Colonic mucosa (tissue), 4 donors: ENCODE measurements around the gene NDUFB2. TPM values are rescaled to one million over a fixed set of nuclear protein-coding genes. Genes with fewer than 3 reads are reported as not detected.
"Not testable (repeated sequence)": the region's sequence is repeated elsewhere in the genome, so short reads cannot be mapped to it uniquely, and the experiment has no call there.

ENCODE experiments used
- DNase-seq: peaks from one replicate; pipeline ENCODE4 v3.0.0-alpha.2; 2020
- H3K27ac ChIP-seq: fragments of 200-600 bp; one replicate; pipeline ENCODE4 v1.8.0; 2021
- H3K27me3 ChIP-seq: fragments of 200-600 bp; one replicate; pipeline ENCODE4 v1.8.0; 2021
- H3K36me3 ChIP-seq: fragments of 200-600 bp; one replicate; pipeline ENCODE4 v1.8.0; 2021
- H3K4me1 ChIP-seq: fragments of 200-600 bp; one replicate; pipeline ENCODE4 v1.8.0; 2021; ENCODE audit warnings: mild to moderate bottlenecking
- H3K4me3 ChIP-seq: fragments of 200-600 bp; one replicate; pipeline ENCODE4 v1.8.0; 2021
- H3K9ac ChIP-seq, 2 donors: one replicate each; pipeline ENCODE4 v1.7.0; 2013; ENCODE audit warnings: control low read depth in 2 of 2, low read depth in 2 of 2, low read length in 2 of 2
- H3K9me3 ChIP-seq: fragments of 200-600 bp; one replicate; pipeline ENCODE4 v1.8.0; 2021
- CTCF ChIP-seq: fragments of 200-600 bp; IDR thresholded peaks from one replicate; pipeline ENCODE4 v1.8.0; 2022; ENCODE audit warnings: antibody characterized with exemption, mild to moderate bottlenecking
- intact Hi-C: fragments of 100-400 bp; cut with DNase I; formaldehyde crosslinking; loops from one replicate; pipeline ENCODE4 v1.14.1; 2022
- total RNA-seq, 2 donors: library from RNA; stranded (reverse); fragmentation: NEBNext Ultra II Directional in 1 of 2; extraction: Animal tissue kit (Norgen Biotek cat#: 25700) in 1 of 2; gene quantifications; one replicate each; pipeline ENCODE4 v1.2.1, GENCODE V29; 2021
- donor health status: healthy.
- donor health status: DM: no; HTN: no; CAD: no.
- donor health status: DM: no; HTN: no; CAD: no.

Gene NDUFB2
- total RNA-seq, 2 donors from 2014 or later = 281 to 309 TPM

DNA sequence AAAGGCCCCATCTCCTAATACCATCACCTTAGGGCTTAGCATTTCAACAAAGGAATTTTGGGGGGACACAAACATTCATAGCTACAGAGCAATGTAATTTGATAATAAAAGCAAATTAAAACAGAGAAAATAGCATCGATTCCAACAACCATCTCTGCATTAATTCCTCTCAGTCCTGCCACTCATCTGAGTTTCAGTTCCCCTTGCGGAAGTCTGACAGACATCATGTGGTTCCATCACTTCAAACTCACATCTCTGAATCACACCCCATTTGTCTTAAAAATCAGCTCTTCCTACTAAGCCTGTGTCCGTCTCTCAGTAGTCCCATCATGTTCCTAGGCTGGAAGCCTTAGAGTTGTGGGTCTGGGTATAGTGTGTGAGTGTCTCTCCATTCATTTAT lies 20.2 kb upstream of the NDUFB2 start:
- H3K9me3 ChIP-seq = no peaks in the 10 kb centered on the region
- no peak overlapping the region for H3K9ac ChIP-seq
- H3K4me3 ChIP-seq = no peak overlapping the region
- H3K4me1 ChIP-seq = peaks cover 20% of the 10 kb centered on the region
- H3K27me3 ChIP-seq = no peaks in the 10 kb centered on the region
- no peak for DNase-seq
- TF ChIP-seq CTCF = no peak
- no peak overlapping the region for H3K27ac ChIP-seq
- intact Hi-C loops = loop anchor here (10.0 kb wide), 1 partner anchor 308 kb away; no protein-coding TSS in a partner anchor
- no peaks in the 10 kb centered on the region for H3K36me3 ChIP-seq

DNA sequence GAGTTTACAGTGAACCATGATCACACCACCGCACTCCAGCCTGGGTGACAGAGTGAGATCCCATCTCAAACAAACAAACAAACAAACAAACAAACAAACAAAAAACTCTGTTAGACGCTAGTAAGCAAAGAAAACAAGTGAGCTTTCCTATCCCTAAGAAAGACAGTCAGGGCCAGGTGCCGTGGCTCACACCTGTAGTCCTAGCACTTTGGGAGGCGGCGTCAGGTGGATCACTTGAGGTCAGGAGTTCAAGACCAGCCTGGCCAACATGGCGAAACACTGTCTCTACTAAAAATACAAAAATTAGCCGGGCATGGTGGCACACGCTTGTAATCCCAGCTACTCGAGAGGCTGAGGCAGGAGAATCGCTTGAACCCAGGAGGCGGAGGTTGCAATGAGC lies 19.6 kb upstream of the NDUFB2 start:
- not testable (repeated sequence) for H3K9me3 ChIP-seq, H3K36me3 ChIP-seq, H3K27me3 ChIP-seq, H3K4me3 ChIP-seq, H3K9ac ChIP-seq, DNase-seq, H3K27ac ChIP-seq
- H3K4me1 ChIP-seq = peaks cover 20% of the 10 kb centered on the region
- intact Hi-C loops = loop anchor here (10.0 kb wide), 1 partner anchor 308 kb away; no protein-coding TSS in a partner anchor

DNA sequence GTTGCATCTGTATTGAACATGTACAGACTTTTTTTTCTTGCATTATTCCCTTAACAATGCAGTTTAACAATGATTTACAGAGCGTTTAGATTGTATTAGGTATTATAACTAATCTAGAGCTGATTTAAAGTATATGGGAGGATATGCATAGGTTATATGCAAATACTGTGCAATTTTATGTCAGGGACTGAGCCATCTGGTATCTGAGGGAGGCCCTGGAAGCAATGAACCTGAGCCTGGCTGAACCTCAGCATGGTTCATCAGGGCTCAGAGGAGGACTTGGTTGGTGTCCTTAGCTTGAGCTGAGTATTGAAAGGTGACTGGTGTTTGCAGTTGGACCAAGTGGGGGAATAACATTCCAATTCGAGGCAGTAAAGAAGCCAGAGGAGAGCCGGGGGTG lies 19.0 kb upstream of the NDUFB2 start:
- Histone ChIP-seq H3K27ac (no peak overlapping the region), H3K36me3 (no peaks in the 10 kb centered on the region), H3K4me3 (no peak overlapping the region), H3K4me1 (peaks cover 18% of the 10 kb centered on the region), H3K27me3 (no peaks in the 10 kb centered on the region), H3K9ac (no peak overlapping the region), H3K9me3 (no peaks in the 10 kb centered on the region)
- DNase-seq = no peak
- no peak for TF ChIP-seq CTCF
- intact Hi-C loops = loop anchor here (10.0 kb wide), 1 partner anchor 307 kb away; no protein-coding TSS in a partner anchor

DNA sequence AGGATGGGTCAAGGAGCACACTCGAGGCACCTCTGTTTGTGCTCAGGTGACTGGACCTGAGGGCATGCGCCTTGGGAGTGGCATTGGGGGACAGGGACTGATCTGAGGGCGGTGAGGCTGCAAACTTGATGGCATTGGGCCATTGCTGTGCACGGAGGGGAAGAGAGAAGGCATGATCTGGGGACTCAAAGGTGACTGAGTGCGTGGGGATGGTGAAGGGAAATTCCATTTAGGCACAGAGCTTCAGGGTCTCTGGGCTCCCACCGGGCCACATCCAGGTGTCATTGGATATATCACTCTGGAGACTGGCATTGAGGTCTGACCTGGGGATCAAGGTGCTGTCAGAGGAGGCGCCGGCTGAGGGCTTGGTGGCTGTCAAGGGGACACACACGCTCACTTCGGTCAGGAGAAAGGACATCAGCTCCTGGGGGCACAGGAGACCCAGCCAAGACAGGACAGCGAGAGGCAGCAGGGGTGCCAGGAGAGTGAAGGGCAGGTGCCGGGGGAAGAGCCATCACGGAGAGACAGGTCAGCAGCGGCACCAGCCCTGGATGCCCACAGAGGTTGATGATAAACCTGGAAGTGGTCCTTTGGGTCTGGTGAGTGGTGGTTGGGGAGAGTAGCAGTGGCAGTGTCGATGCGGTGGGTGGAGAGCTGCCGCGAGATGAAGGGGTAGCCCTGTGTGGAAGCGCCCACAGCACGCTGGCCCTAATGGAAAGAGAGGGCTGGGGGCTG lies 18.3 kb upstream of the NDUFB2 start:
- Histone ChIP-seq H3K4me1 (peaks cover 18% of the 10 kb centered on the region), H3K9me3 (no peaks in the 10 kb centered on the region), H3K27me3 (no peaks in the 10 kb centered on the region), H3K27ac (no peak overlapping the region), H3K4me3 (no peak overlapping the region), H3K36me3 (no peaks in the 10 kb centered on the region), H3K9ac (no peak overlapping the region)
- no peak for TF ChIP-seq CTCF
- DNase-seq = no peak
- intact Hi-C loops = loop anchor here (10.0 kb wide), 1 partner anchor 307 kb away; no protein-coding TSS in a partner anchor

- intact Hi-C loops = loop anchor here (10.0 kb wide), 1 partner anchor 306 kb away; no protein-coding TSS in a partner anchor
- no peaks in the 10 kb centered on the region for H3K36me3 ChIP-seq
These were observed 17.7 kb upstream of the NDUFB2 start for GRCh38 chr7:140678816-140679130.

More at GRCh38 chr7:140678816-140679130, 17.7 kb upstream of the NDUFB2 start:
- Histone ChIP-seq H3K27me3 (no peaks in the 10 kb centered on the region), H3K9ac (no peak overlapping the region), H3K27ac (no peak overlapping the region), H3K4me1 (peaks cover 17% of the 10 kb centered on the region), H3K4me3 (no peak overlapping the region), H3K9me3 (no peaks in the 10 kb centered on the region)
- no peak for TF ChIP-seq CTCF
- no peak for DNase-seq
